Epithelial cell of proximal tubule (primary cell): ENCODE measurements around the gene TREML2. TPM values are rescaled to one million over a fixed set of nuclear protein-coding genes. Genes with fewer than 3 reads are reported as not detected.

Experiments used
- DNase-seq: peaks from one replicate; pipeline ENCODE4 v3.0.0-alpha.2; 2011; ENCODE audit warnings: low read depth
- H3K4me3 ChIP-seq: 2 replicates; pipeline ENCODE4 v1.5.1; 2011; ENCODE audit warnings: low read depth, mild to moderate bottlenecking, low read length
- CTCF ChIP-seq: conservative IDR thresholded peaks from 2 replicates; pipeline ENCODE4 v1.5.1; 2012; ENCODE audit warnings: low read depth, mild to moderate bottlenecking, low read length
- total RNA-seq: library from RNA; depleted of rRNA; stranded (reverse); fragments of >200 nt; gene quantifications from 2 replicates; pipeline ENCODE4 v1.2.3, GENCODE V29; 2015

TREML2 gene
- total RNA-seq, 1 donor from 2014 or later, result not detected

GRCh38 chr6:41177695-41178094 lies 23.3 kb downstream of the TREML2 start:
- H3K4me3 ChIP-seq, result no peak overlapping the region
- DNase-seq, result no peak
- no peak for TF ChIP-seq CTCF

DNA sequence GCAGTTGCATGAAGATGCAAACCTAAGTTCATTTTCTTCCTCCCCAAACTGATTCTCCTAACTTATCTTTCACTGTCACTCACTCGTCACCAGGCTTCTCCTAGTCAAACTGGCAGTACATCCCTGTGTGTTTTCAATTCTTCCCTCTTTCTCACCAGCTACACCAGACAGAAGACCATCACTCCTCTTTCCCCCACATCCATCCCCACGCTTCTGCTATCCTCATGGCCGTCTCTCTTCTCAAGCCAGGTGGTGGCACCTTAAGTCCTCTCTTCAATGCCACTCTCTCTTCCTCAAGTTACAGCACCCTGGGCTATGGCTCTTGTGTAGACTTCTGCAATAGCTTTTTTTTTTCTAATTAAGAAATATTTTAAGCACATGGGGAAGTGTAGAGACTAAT lies 23.7 kb downstream of the TREML2 start:
- TF ChIP-seq CTCF, result no peak
- DNase-seq, result no peak

GRCh38 chr6:41176189-41176588 lies 24.8 kb downstream of the TREML2 start:
- TF ChIP-seq CTCF, result no peak
- H3K4me3 ChIP-seq, result no peak overlapping the region
- DNase-seq, result no peak

More for the DNA sequence above, 23.7 kb downstream of the TREML2 start:
- no peak overlapping the region for H3K4me3 ChIP-seq

DNA sequence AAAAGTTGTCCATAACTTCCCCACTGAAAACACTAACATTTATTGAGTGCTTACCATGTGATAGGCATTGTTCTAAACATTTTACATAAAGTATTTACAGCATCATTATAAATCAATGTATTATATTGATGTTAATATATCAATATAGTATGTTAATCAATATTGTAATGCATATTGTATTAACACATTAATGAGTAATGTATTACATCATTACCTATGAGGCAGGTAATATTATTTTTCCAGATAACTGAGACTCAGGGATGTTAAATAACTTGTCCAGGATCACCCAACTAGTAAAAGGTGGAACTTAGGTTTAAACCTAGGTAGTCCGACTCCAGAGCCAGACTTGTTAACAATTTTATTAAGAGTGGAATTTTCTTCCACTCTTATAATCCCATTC lies 25.9 kb downstream of the TREML2 start:
- no peak overlapping the region for H3K4me3 ChIP-seq
- no peak for DNase-seq
- no peak for TF ChIP-seq CTCF

GRCh38 chr6:41174610-41175009 lies 26.3 kb downstream of the TREML2 start:
- TF ChIP-seq CTCF, result no peak
- no peak overlapping the region for H3K4me3 ChIP-seq
- no peak for DNase-seq

DNA sequence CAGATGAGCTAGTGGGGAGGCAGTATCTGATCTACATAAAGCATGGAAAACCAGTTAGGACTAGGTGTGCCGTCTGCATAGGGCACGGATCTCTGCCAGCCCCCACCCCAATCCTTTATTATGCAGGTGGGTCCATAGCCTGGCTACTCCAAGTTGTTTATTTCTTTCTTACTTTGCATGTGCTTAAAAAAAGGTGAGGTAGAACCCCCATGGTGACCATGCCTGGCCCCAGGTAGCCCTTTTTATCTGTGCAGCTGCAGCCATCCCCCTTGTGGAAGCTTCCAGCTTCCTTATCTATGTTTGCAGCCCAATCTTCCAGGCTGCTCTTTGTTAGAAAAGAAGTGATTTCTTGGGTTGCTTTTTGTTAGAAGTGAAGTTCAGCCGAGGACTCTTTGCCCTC lies 29.0 kb downstream of the TREML2 start:
- no peak for TF ChIP-seq CTCF
- no peak for DNase-seq
- no peak overlapping the region for H3K4me3 ChIP-seq

- H3K4me3 ChIP-seq, result no peak overlapping the region
- TF ChIP-seq CTCF, result no peak
Observed at GRCh38 chr6:41170547-41171160, 30.3 kb downstream of the TREML2 start.

More at GRCh38 chr6:41170547-41171160, 30.3 kb downstream of the TREML2 start:
- no peak for DNase-seq
